SK-N-SH (cell line): ENCODE data around the gene GIGYF1. TPM values are rescaled to one million over a fixed set of nuclear protein-coding genes. Genes with fewer than 3 reads are reported as not detected.

Experiments
- CTCF ChIA-PET: fragments of 300-600, 350-600 bp; formaldehyde crosslinking; extraction: SDS; loops from one replicate; lab custom pipeline; 2021; lab: Yijun Ruan, JAX
- POLR2A ChIA-PET: fragments of 350-600 bp; sonication (Branson Sonifier 250); formaldehyde crosslinking; extraction: SDS; loops from one replicate; lab custom pipeline; 2020; ENCODE audit warnings: antibody characterized with exemption, inconsistent platforms; lab: Yijun Ruan, JAX
- DNase-seq: peaks from one replicate; pipeline ENCODE4 v3.0.0; 2012
- H2AFZ ChIP-seq: fragments of 200-600 bp; sonication (generic); 2 replicates; pipeline ENCODE4 v1.8.1; 2016; ENCODE audit warnings: antibody characterized with exemption, mild to moderate bottlenecking, low read depth
- H3F3A ChIP-seq: fragments of 200-600 bp; sonication (generic); replicated peaks from 2 replicates; pipeline ENCODE3; 2016; ENCODE audit warnings: antibody characterized with exemption, mild to moderate bottlenecking; ENCODE audit not compliant: insufficient read depth
- H3K27ac ChIP-seq, 2 experiments: fragments of 200-500 bp in 1 of 2; fragments of 200-600 bp in 1 of 2; sonication (Bioruptor generic) in 1 of 2; sonication (generic), shearing (Covaris generic) in 1 of 2; 2 replicates each; pipeline versions ENCODE4 v1.5.1 to v1.6.1; 2014 to 2016; ENCODE audit warnings: low read depth in 2 of 2, inconsistent platforms in 1 of 2, low read length in 1 of 2, mild to moderate bottlenecking in 1 of 2, mixed read lengths in 1 of 2
- H3K27me3 ChIP-seq: fragments of 200-600 bp; sonication (generic), shearing (Covaris generic); 2 replicates; pipeline ENCODE4 v1.6.1; 2016; ENCODE audit warnings: mixed run types; ENCODE audit not compliant: insufficient read depth
- H3K36me3 ChIP-seq, 2 experiments: fragments of 200-500 bp in 1 of 2; fragments of 200-600 bp in 1 of 2; sonication (Bioruptor generic) in 1 of 2; sonication (generic) in 1 of 2; replicated peaks in 1 of 2; 2 replicates each; pipeline versions ENCODE3 to v1.5.1; 2014 to 2016; ENCODE audit warnings: low read length in 1 of 2, mild to moderate bottlenecking in 1 of 2; ENCODE audit not compliant: insufficient read depth in 2 of 2, control insufficient read depth in 1 of 2
- H3K4me1 ChIP-seq, 2 experiments: fragments of 200-500 bp in 1 of 2; fragments of 200-600 bp in 1 of 2; sonication (Bioruptor generic) in 1 of 2; sonication (generic), shearing (Covaris generic) in 1 of 2; 2 replicates each; pipeline versions ENCODE4 v1.5.1 to v1.6.1; 2014 to 2016; ENCODE audit warnings: low read depth in 1 of 2, low read length in 1 of 2, mixed run types in 1 of 2; ENCODE audit not compliant: insufficient read depth in 2 of 2, control insufficient read depth in 1 of 2
- H3K4me2 ChIP-seq: fragments of 200-600 bp; sonication (generic), shearing (Covaris generic); 2 replicates; pipeline ENCODE4 v1.6.1; 2017; ENCODE audit warnings: mixed run types
- H3K4me3 ChIP-seq, 2 experiments: fragments of 200-500 bp in 1 of 2; fragments of 200-600 bp in 1 of 2; sonication (Bioruptor generic) in 1 of 2; sonication (generic), shearing (Covaris generic) in 1 of 2; 2 replicates each; pipeline versions ENCODE4 v1.5.1 to v1.8.1; 2014 to 2016; ENCODE audit warnings: low read depth in 2 of 2, inconsistent platforms in 1 of 2, low read length in 1 of 2, mild to moderate bottlenecking in 1 of 2, mixed read lengths in 1 of 2, moderate library complexity in 1 of 2
- H3K79me2 ChIP-seq: fragments of 200-600 bp; sonication (generic); 2 replicates; pipeline ENCODE4 v1.8.1; 2017; ENCODE audit warnings: mild to moderate bottlenecking; ENCODE audit not compliant: insufficient read depth
- H3K9ac ChIP-seq: fragments of 200-600 bp; sonication (generic); 2 replicates; pipeline ENCODE4 v1.6.1; 2017; ENCODE audit warnings: mixed run types
- H3K9me2 ChIP-seq: fragments of 200-600 bp; sonication (generic); 2 replicates; pipeline ENCODE4 v1.6.1; 2017; ENCODE audit warnings: mixed run types
- H3K9me3 ChIP-seq: fragments of 200-600 bp; sonication (generic); 2 replicates; pipeline ENCODE4 v1.6.1; 2017; ENCODE audit warnings: mixed run types, mild to moderate bottlenecking, moderate library complexity
- H4K20me1 ChIP-seq: fragments of 200-600 bp; sonication (generic); 2 replicates; pipeline ENCODE4 v1.6.1; 2017; ENCODE audit warnings: mild to moderate bottlenecking, mixed run types; ENCODE audit not compliant: insufficient read depth
- CHD2 ChIP-seq: fragments of 150-350 bp; IDR thresholded peaks from 2 replicates; pipeline ENCODE4 v1.6.1; 2018; ENCODE audit warnings: low read length; ENCODE audit not compliant: partially characterized antibody
- CTCF ChIP-seq: fragments of 200-600 bp; sonication (generic); IDR thresholded peaks from 2 replicates; pipeline ENCODE4 v1.6.1; 2017; ENCODE audit warnings: antibody characterized with exemption, mild to moderate bottlenecking, moderate library complexity
- ELF1 ChIP-seq: IDR thresholded peaks from 2 replicates; pipeline ENCODE4 v1.4.0; 2012
- EP300 ChIP-seq, 2 experiments: IDR thresholded peaks; 2 replicates each; pipeline versions ENCODE4 v1.4.0 to v1.6.1; 2012; ENCODE audit warnings: borderline replicate concordance in 1 of 2, low read depth in 1 of 2, low read length in 1 of 2
- EZH2phosphoT487 ChIP-seq: fragments of 200-600 bp; sonication (generic); IDR thresholded peaks from 2 replicates; pipeline ENCODE4 v1.6.1; 2017; ENCODE audit warnings: low read depth, mixed run types, mild to moderate bottlenecking, antibody characterized with exemption, moderate library complexity, borderline replicate concordance
- FOSL2 ChIP-seq: IDR thresholded peaks from 2 replicates; pipeline ENCODE4 v1.4.0; 2012; ENCODE audit warnings: low read depth, mild to moderate bottlenecking, moderate library complexity, borderline replicate concordance
- GABPA ChIP-seq: IDR thresholded peaks from 2 replicates; pipeline ENCODE4 v1.4.0; 2012; ENCODE audit warnings: low read depth, mild to moderate bottlenecking
- IRF3 ChIP-seq: fragments of 150-350 bp; IDR thresholded peaks from 2 replicates; pipeline ENCODE4 v1.6.1; 2016; ENCODE audit warnings: mild to moderate bottlenecking, low read depth, low read length
- JUND ChIP-seq: IDR thresholded peaks from 2 replicates; pipeline ENCODE4 v1.4.0; 2012
- MAX ChIP-seq: IDR thresholded peaks from 2 replicates; pipeline ENCODE4 v1.4.0; 2012; ENCODE audit warnings: low read depth
- NFIC ChIP-seq: IDR thresholded peaks from 2 replicates; pipeline ENCODE4 v1.4.0; 2012; ENCODE audit warnings: borderline replicate concordance
- NRF1 ChIP-seq: IDR thresholded peaks from 2 replicates; pipeline ENCODE4 v1.6.1; 2012; ENCODE audit warnings: low read depth, mild to moderate bottlenecking, low read length
- PBX3 ChIP-seq: IDR thresholded peaks from 2 replicates; pipeline ENCODE4; 2012
- RCOR1 ChIP-seq: fragments of 150-350 bp; IDR thresholded peaks from 2 replicates; pipeline ENCODE4 v1.6.1; 2017; ENCODE audit warnings: antibody characterized with exemption, low read length
- REST ChIP-seq: IDR thresholded peaks from 2 replicates; pipeline ENCODE4 v1.6.1; 2012; ENCODE audit warnings: mild to moderate bottlenecking, low read depth, low read length, moderate library complexity
- SIN3A ChIP-seq: IDR thresholded peaks from 2 replicates; pipeline ENCODE4 v1.6.1; 2012; ENCODE audit warnings: low read depth, mild to moderate bottlenecking, low read length, moderate library complexity, borderline replicate concordance
- SMC3 ChIP-seq: IDR thresholded peaks from 2 replicates; pipeline ENCODE4 v1.6.1; 2012; ENCODE audit warnings: low read depth, low read length, improper control_type of control experiment
- TAF1 ChIP-seq: IDR thresholded peaks from 2 replicates; pipeline ENCODE4 v1.6.1; 2012; ENCODE audit warnings: low read depth, mild to moderate bottlenecking, low read length, moderate library complexity, borderline replicate concordance
- TEAD4 ChIP-seq: IDR thresholded peaks from 2 replicates; pipeline ENCODE4 v1.4.0; 2012; ENCODE audit warnings: mild to moderate bottlenecking, borderline replicate concordance; ENCODE audit not compliant: insufficient read depth
- YY1 ChIP-seq: IDR thresholded peaks from 2 replicates; pipeline ENCODE4 v1.4.0; 2012; ENCODE audit warnings: low read depth, mild to moderate bottlenecking
- ZBTB33 ChIP-seq: IDR thresholded peaks from 2 replicates; pipeline ENCODE4 v1.4.0; 2012; ENCODE audit warnings: low read depth, borderline replicate concordance
- WGBS: methylation state at CpG from one replicate; pipeline ENCODE4 v1.1.6; 2017; ENCODE audit warnings: low lambda C conversion rate; 5-methylcytosine and 5-hydroxymethylcytosine counted together
- polyA plus RNA-seq, 3 experiments: library from polyadenylated mRNA; depleted of rRNA; stranded (reverse); fragments of >200 nt; gene quantifications; 2 replicates each; pipeline ENCODE4 v1.2.3, GENCODE V29; 2012

GIGYF1 gene
- polyA plus RNA-seq, 1 of the 3 experiments (the other 2 are of a cell fraction) = 19.4 TPM

- Histone ChIP-seq H3K4me2 (peak overlapping the region; percentile 99), H3K4me3 (peak overlapping the region; percentile 66 to 87), H3K36me3 (peaks cover 6 to 25% of the 10 kb centered on the region in 2 experiments), H3K9me2 (no peaks in the 10 kb centered on the region), H3K9me3 (no peaks in the 10 kb centered on the region), H3K27me3 (no peaks in the 10 kb centered on the region), H3K4me1 (peaks cover 18 to 23% of the 10 kb centered on the region in 2 experiments), H2AFZ (no peak overlapping the region), H3K79me2 (peaks cover 55% of the 10 kb centered on the region), H3K9ac (peak overlapping the region; percentile 92; the same call in 1 of the 2 replicates), H3K27ac (peak overlapping the region in 1 of 2 experiments; percentile 43; a peak in 2 of 4 replicates), H3F3A (peaks cover 25% of the 10 kb centered on the region), H4K20me1 (peaks cover 52% of the 10 kb centered on the region)
- WGBS = 40% methylated on average over 28 of the region's 28 CpGs
- CTCF ChIA-PET = interaction anchor here (0.5 to 11.0 kb wide), 76 partner anchors 8 to 966 kb away, joined by 3 to 227 read pairs (median 5); partner anchors contain the start of genes ACTL6B, AGFG2, EPHB4 and EPO
- DNase-seq = peak; percentile 98
- POLR2A ChIA-PET = interaction anchor here (0.6 to 2.9 kb wide), 7 partner anchors 9 to 435 kb away, joined by 3 to 14 read pairs (median 6); partner anchors contain the start of gene SERPINE1
- TF ChIP-seq TAF1 (no peak; the same call in 1 of the 2 replicates), PBX3 (no peak), ZBTB33 (no peak), GABPA (no peak), EP300 (IDR thresholded peaks at IDR 0.05; ENCODE audit: borderline replicate concordance in 1 of 2, low read depth in 1 of 2, low read length in 1 of 2) (no peak), NFIC (no peak), RCOR1 (0 out of 2 replicates have a peak, but pooled peaks have one; percentile 22), JUND (no peak), SIN3A (peak; percentile 75; the same call in 1 of the 2 replicates), IRF3 (no peak), ELF1 (no peak), EZH2phosphoT487 (no peak), NRF1 (no peak), YY1 (no peak), REST (no peak), FOSL2 (no peak), CTCF (peak; percentile 98), SMC3 (peak; percentile 84), CHD2 (peak; percentile 43), TEAD4 (no peak), MAX (peak; percentile 67; the same call in 1 of the 2 replicates)
Observed at GRCh38 chr7:100691676-100692577, 2.1 kb downstream of the GIGYF1 start.
